ENCODE measurements around the gene OR51F2.
"Not testable (repeated sequence)": the region's sequence is repeated elsewhere in the genome, so short reads cannot be mapped to it uniquely, and the experiment has no call there.

Gene OR51F2

GRCh38 chr11:4830346-4830745 lies 9.2 kb downstream of the OR51F2 start:
- H3K4me1 ChIP-seq (ENCODE audit: control insufficient read depth in 5 of 5, insufficient read depth in 5 of 5, low read length in 5 of 5): no peaks in the 10 kb centered on the region
- H3K27me3 ChIP-seq (ENCODE audit: control insufficient read depth in 5 of 5, insufficient read depth in 4 of 5, low read length in 5 of 5): no peaks in the 10 kb centered on the region
- H3K27ac ChIP-seq (ENCODE audit: low read depth, low read length): no peak overlapping the region
- no peak overlapping the region for H3K4me3 ChIP-seq (ENCODE audit: low read depth in 1 of 5, low read length in 5 of 5)
- no peak overlapping the region for H3K9ac ChIP-seq (ENCODE audit: low read length in 5 of 5)
- no peaks in the 10 kb centered on the region for H3K9me3 ChIP-seq (ENCODE audit: control insufficient read depth in 5 of 5, low read length in 5 of 5)
- H3K36me3 ChIP-seq (ENCODE audit: control insufficient read depth in 5 of 5, insufficient read depth in 5 of 5, low read length in 5 of 5): no peaks in the 10 kb centered on the region

GRCh38 chr11:4830909-4831308 lies 9.8 kb downstream of the OR51F2 start:
- Histone ChIP-seq H3K4me3 (ENCODE audit: low read depth in 1 of 5, low read length in 5 of 5) (no peak overlapping the region), H3K9me3 (ENCODE audit: control insufficient read depth in 5 of 5, low read length in 5 of 5) (no peaks in the 10 kb centered on the region), H3K27ac (ENCODE audit: low read depth, low read length) (no peak overlapping the region), H3K27me3 (ENCODE audit: control insufficient read depth in 5 of 5, insufficient read depth in 4 of 5, low read length in 5 of 5) (no peaks in the 10 kb centered on the region), H3K9ac (ENCODE audit: low read length in 5 of 5) (no peak overlapping the region), H3K4me1 (ENCODE audit: control insufficient read depth in 5 of 5, insufficient read depth in 5 of 5, low read length in 5 of 5) (no peaks in the 10 kb centered on the region), H3K36me3 (ENCODE audit: control insufficient read depth in 5 of 5, insufficient read depth in 5 of 5, low read length in 5 of 5) (no peaks in the 10 kb centered on the region)

- no peak overlapping the region for H3K9ac ChIP-seq (ENCODE audit: low read length in 5 of 5)
- no peaks in the 10 kb centered on the region for H3K36me3 ChIP-seq (ENCODE audit: control insufficient read depth in 5 of 5, insufficient read depth in 5 of 5, low read length in 5 of 5)
- no peaks in the 10 kb centered on the region for H3K4me1 ChIP-seq (ENCODE audit: control insufficient read depth in 5 of 5, insufficient read depth in 5 of 5, low read length in 5 of 5)
- H3K27ac ChIP-seq (ENCODE audit: low read depth, low read length): no peak overlapping the region
- H3K9me3 ChIP-seq (ENCODE audit: control insufficient read depth in 5 of 5, low read length in 5 of 5): no peaks in the 10 kb centered on the region
- H3K27me3 ChIP-seq (ENCODE audit: control insufficient read depth in 5 of 5, insufficient read depth in 4 of 5, low read length in 5 of 5): no peaks in the 10 kb centered on the region
- no peak overlapping the region for H3K4me3 ChIP-seq (ENCODE audit: low read depth in 1 of 5, low read length in 5 of 5)
Measured at GRCh38 chr11:4839851-4840549, 18.9 kb downstream of the OR51F2 start.

- no peaks in the 10 kb centered on the region for H3K36me3 ChIP-seq (ENCODE audit: control insufficient read depth in 5 of 5, insufficient read depth in 5 of 5, low read length in 5 of 5)
- no peaks in the 10 kb centered on the region for H3K9me3 ChIP-seq (ENCODE audit: control insufficient read depth in 5 of 5, low read length in 5 of 5)
- H3K4me3 ChIP-seq (ENCODE audit: low read depth in 1 of 5, low read length in 5 of 5): no peak within 1 kb of the TSS
- H3K9ac ChIP-seq (ENCODE audit: low read length in 5 of 5): no peak within 1 kb of the TSS
- H3K4me1 ChIP-seq (ENCODE audit: control insufficient read depth in 5 of 5, insufficient read depth in 5 of 5, low read length in 5 of 5): no peaks in the 10 kb centered on the region
- no peaks in the 10 kb centered on the region for H3K27me3 ChIP-seq (ENCODE audit: control insufficient read depth in 5 of 5, insufficient read depth in 4 of 5, low read length in 5 of 5)
- no peak within 1 kb of the TSS for H3K27ac ChIP-seq (ENCODE audit: low read depth, low read length)
Measured at GRCh38 chr11:4848908-4849532, 27.9 kb downstream of the OR51F2 start, which contains the start of gene OR51S1. TSS of gene OR51S1 (minus strand) at chr11:4849208. CDS start at chr11:4849208, 0 bp downstream.

GRCh38 chr11:4851033-4851432 lies 29.9 kb downstream of the OR51F2 start:
- no peak overlapping the region for H3K4me3 ChIP-seq (ENCODE audit: low read depth in 1 of 5, low read length in 5 of 5)
- no peaks in the 10 kb centered on the region for H3K36me3 ChIP-seq (ENCODE audit: control insufficient read depth in 5 of 5, insufficient read depth in 5 of 5, low read length in 5 of 5)
- H3K9me3 ChIP-seq (ENCODE audit: control insufficient read depth in 5 of 5, low read length in 5 of 5): no peaks in the 10 kb centered on the region
- H3K4me1 ChIP-seq (ENCODE audit: control insufficient read depth in 5 of 5, insufficient read depth in 5 of 5, low read length in 5 of 5): no peaks in the 10 kb centered on the region
- no peak overlapping the region for H3K9ac ChIP-seq (ENCODE audit: low read length in 5 of 5)
- H3K27ac ChIP-seq (ENCODE audit: low read depth, low read length): no peak overlapping the region
- no peaks in the 10 kb centered on the region for H3K27me3 ChIP-seq (ENCODE audit: control insufficient read depth in 5 of 5, insufficient read depth in 4 of 5, low read length in 5 of 5)

GRCh38 chr11:4854286-4854685 lies 33.2 kb downstream of the OR51F2 start:
- H3K4me1 ChIP-seq (ENCODE audit: control insufficient read depth in 5 of 5, insufficient read depth in 5 of 5, low read length in 5 of 5); H3K36me3 ChIP-seq (ENCODE audit: control insufficient read depth in 5 of 5, insufficient read depth in 5 of 5, low read length in 5 of 5); H3K9ac ChIP-seq (ENCODE audit: low read length in 5 of 5); H3K27ac ChIP-seq (ENCODE audit: low read depth, low read length); H3K4me3 ChIP-seq (ENCODE audit: low read depth in 1 of 5, low read length in 5 of 5); H3K27me3 ChIP-seq (ENCODE audit: control insufficient read depth in 5 of 5, insufficient read depth in 4 of 5, low read length in 5 of 5); H3K9me3 ChIP-seq (ENCODE audit: control insufficient read depth in 5 of 5, low read length in 5 of 5): not testable (repeated sequence)

- Histone ChIP-seq H3K4me1 (ENCODE audit: control insufficient read depth in 5 of 5, insufficient read depth in 5 of 5, low read length in 5 of 5) (no peaks in the 10 kb centered on the region), H3K9me3 (ENCODE audit: control insufficient read depth in 5 of 5, low read length in 5 of 5) (peaks cover 0 to 2% (median 0%) of the 10 kb centered on the region in 5 donors), H3K4me3 (ENCODE audit: low read depth in 1 of 5, low read length in 5 of 5) (no peak overlapping the region), H3K36me3 (ENCODE audit: control insufficient read depth in 5 of 5, insufficient read depth in 5 of 5, low read length in 5 of 5) (no peaks in the 10 kb centered on the region), H3K9ac (ENCODE audit: low read length in 5 of 5) (no peak overlapping the region), H3K27me3 (ENCODE audit: control insufficient read depth in 5 of 5, insufficient read depth in 4 of 5, low read length in 5 of 5) (no peaks in the 10 kb centered on the region), H3K27ac (ENCODE audit: low read depth, low read length) (no peak overlapping the region)
Measured at GRCh38 chr11:4862447-4863236, 41.5 kb downstream of the OR51F2 start.

- Histone ChIP-seq H3K27me3 (ENCODE audit: control insufficient read depth in 5 of 5, insufficient read depth in 4 of 5, low read length in 5 of 5) (no peaks in the 10 kb centered on the region), H3K9ac (ENCODE audit: low read length in 5 of 5) (no peak overlapping the region), H3K36me3 (ENCODE audit: control insufficient read depth in 5 of 5, insufficient read depth in 5 of 5, low read length in 5 of 5) (no peaks in the 10 kb centered on the region), H3K4me3 (ENCODE audit: low read depth in 1 of 5, low read length in 5 of 5) (no peak overlapping the region), H3K27ac (ENCODE audit: low read depth, low read length) (no peak overlapping the region), H3K9me3 (ENCODE audit: control insufficient read depth in 5 of 5, low read length in 5 of 5) (peaks cover 0 to 4% (median 0%) of the 10 kb centered on the region in 5 donors), H3K4me1 (ENCODE audit: control insufficient read depth in 5 of 5, insufficient read depth in 5 of 5, low read length in 5 of 5) (no peaks in the 10 kb centered on the region)
Measured at GRCh38 chr11:4863876-4864275, 42.8 kb downstream of the OR51F2 start.

GRCh38 chr11:4865855-4866254 lies 44.7 kb downstream of the OR51F2 start:
- Histone ChIP-seq H3K27me3 (ENCODE audit: control insufficient read depth in 5 of 5, insufficient read depth in 4 of 5, low read length in 5 of 5) (no peaks in the 10 kb centered on the region), H3K9ac (ENCODE audit: low read length in 5 of 5) (no peak overlapping the region), H3K36me3 (ENCODE audit: control insufficient read depth in 5 of 5, insufficient read depth in 5 of 5, low read length in 5 of 5) (no peaks in the 10 kb centered on the region), H3K4me1 (ENCODE audit: control insufficient read depth in 5 of 5, insufficient read depth in 5 of 5, low read length in 5 of 5) (no peaks in the 10 kb centered on the region), H3K4me3 (ENCODE audit: low read depth in 1 of 5, low read length in 5 of 5) (no peak overlapping the region), H3K9me3 (ENCODE audit: control insufficient read depth in 5 of 5, low read length in 5 of 5) (peaks cover 0 to 4% (median 0%) of the 10 kb centered on the region in 5 donors), H3K27ac (ENCODE audit: low read depth, low read length) (no peak overlapping the region)
